ENCODE data around the gene BAIAP2L1.

GRCh38 chr7:98348726-98349474, 52.0 kb downstream of the BAIAP2L1 start:
- TF ChIP-seq PTBP1 (IDR thresholded peaks at IDR 0.05; ENCODE audit: low read depth, low read length): no peak
- TF ChIP-seq CTCF (IDR thresholded peaks at IDR 0.05 in 2 of 3, conservative IDR thresholded peaks at IDR 0.05 in 1 of 3; ENCODE audit: insufficient read depth in 2 of 3, low read depth in 1 of 3, low read length in 3 of 3): no peak
- no peak for TF ChIP-seq PHF21A (IDR thresholded peaks at IDR 0.05; ENCODE audit: borderline replicate concordance, low read depth)
- no peak for TF ChIP-seq KAT8 (IDR thresholded peaks at IDR 0.05; ENCODE audit: low read depth)
- TF ChIP-seq CHD1 (IDR thresholded peaks at IDR 0.05; ENCODE audit: low read length): no peak
- no peak for TF ChIP-seq GABPA (tag; conservative IDR thresholded peaks at IDR 0.05; ENCODE audit: low read depth)
- no peak for TF ChIP-seq SREBF1 (IDR thresholded peaks at IDR 0.05; ENCODE audit: borderline replicate concordance, low read depth, low read length)
- no peak for TF ChIP-seq NRF1 (conservative IDR thresholded peaks at IDR 0.05 in 1 of 2, IDR thresholded peaks at IDR 0.05 in 1 of 2)
- TF ChIP-seq MCM2 (IDR thresholded peaks at IDR 0.05; ENCODE audit: low read depth): no peak
- TF ChIP-seq ZEB2 (IDR thresholded peaks at IDR 0.05): no peak
- TF ChIP-seq KDM1A (IDR thresholded peaks at IDR 0.05): 0 out of 4 replicates have a peak, but pooled peaks of 1 of the 2 experiments have one; percentile 11
- TF ChIP-seq ZNF232 (CRISPR knock-in tag; IDR thresholded peaks at IDR 0.05): no peak
- TF ChIP-seq ZNF217 (CRISPR knock-in tag; IDR thresholded peaks at IDR 0.05): no peak
